Activated CD8-positive, alpha-beta T cell treated with anti-CD3 and anti-CD28 coated beads for 36 hours (primary cell): ENCODE results near the gene FRMD4A. TPM values are rescaled to one million over a fixed set of nuclear protein-coding genes. Genes with fewer than 3 reads are reported as not detected.

Experiments
- ATAC-seq: fragments of 200-7000 bp; cut with Tn5 transposase; one replicate; pipeline ENCODE4 v1.10.0; 2021; ENCODE audit warnings: mild to moderate bottlenecking, moderate library complexity
- CTCF ChIA-PET: fragments of 350-600 bp; sonication (Branson Sonifier 250); formaldehyde crosslinking; loops from one replicate; lab custom pipeline; 2021; ENCODE audit warnings: antibody characterized with exemption; lab: Charles Lee
- POLR2A ChIA-PET: fragments of 350-600 bp; sonication (Branson Sonifier 250); formaldehyde crosslinking; loops from one replicate; lab custom pipeline; 2021; ENCODE audit warnings: antibody characterized with exemption; lab: Charles Lee
- DNase-seq: peaks from one replicate; pipeline ENCODE4 v3.0.0-alpha.2; 2020
- H3K27ac Mint-ChIP-seq: one replicate; pipeline ENCODE4 v1.8.0; 2021; ENCODE audit warnings: mild to moderate bottlenecking, mixed read lengths
- H3K27me3 Mint-ChIP-seq: one replicate; pipeline ENCODE4 v1.8.0; 2021; ENCODE audit warnings: mixed read lengths
- H3K36me3 Mint-ChIP-seq: one replicate; pipeline ENCODE4 v1.8.0; 2021; ENCODE audit warnings: low read depth, mixed read lengths
- H3K4me1 Mint-ChIP-seq: one replicate; pipeline ENCODE4 v1.8.0; 2021; ENCODE audit warnings: low read depth, mixed read lengths
- H3K4me3 Mint-ChIP-seq: one replicate; pipeline ENCODE4 v1.8.0; 2021; ENCODE audit warnings: mild to moderate bottlenecking, moderate library complexity, mixed read lengths
- H3K9me3 Mint-ChIP-seq: one replicate; pipeline ENCODE4 v1.8.0; 2021; ENCODE audit warnings: mixed read lengths
- intact Hi-C: fragments of 100-400 bp; cut with micrococcal nuclease; formaldehyde crosslinking; loops from one replicate; pipeline ENCODE4 v1.10.0; 2022
- total RNA-seq, 2 experiments: library from RNA; stranded (reverse); gene quantifications; one replicate each; pipeline ENCODE4 v1.2.3, GENCODE V29; 2021
- TF ChIP-seq, protein P1 (sequence below): fragments of 200-600 bp; IDR thresholded peaks from one replicate; pipeline ENCODE4 v1.8.0; 2022; ENCODE audit warnings: antibody characterized with exemption, mild to moderate bottlenecking

FRMD4A gene
- total RNA-seq, 2 experiments from 2014 or later = 2.1 to 2.8 TPM

DNA sequence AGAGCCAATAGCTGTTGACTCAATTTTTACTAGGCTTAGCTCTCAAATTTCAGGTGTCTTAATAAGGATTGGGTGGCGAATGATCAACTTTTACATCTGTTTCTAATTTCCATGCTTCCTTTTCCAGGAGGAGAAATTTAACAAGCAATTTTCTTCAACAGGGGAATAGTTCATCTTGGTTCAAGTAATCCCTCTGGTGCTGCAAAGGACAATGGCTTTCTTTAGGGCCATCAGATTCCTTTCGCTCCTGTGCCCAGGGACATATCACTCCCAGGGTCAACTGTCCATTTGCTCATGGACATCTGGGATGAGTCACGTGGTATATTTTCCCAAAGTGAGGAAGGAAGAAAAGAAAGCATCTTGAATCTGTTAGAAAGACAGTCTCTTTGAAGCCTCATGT, 313.3 kb downstream of the FRMD4A start:
- H3K36me3 Mint-ChIP-seq = peaks cover 7% of the 10 kb centered on the region
- ChIA-PET POLR2A (interaction anchor here (0.6 to 1.1 kb wide), 2 partner anchors 10 to 236 kb away, joined by 3 read pairs; no protein-coding TSS in a partner anchor), CTCF (no interaction called here)
- TF ChIP-seq, protein P1, sequence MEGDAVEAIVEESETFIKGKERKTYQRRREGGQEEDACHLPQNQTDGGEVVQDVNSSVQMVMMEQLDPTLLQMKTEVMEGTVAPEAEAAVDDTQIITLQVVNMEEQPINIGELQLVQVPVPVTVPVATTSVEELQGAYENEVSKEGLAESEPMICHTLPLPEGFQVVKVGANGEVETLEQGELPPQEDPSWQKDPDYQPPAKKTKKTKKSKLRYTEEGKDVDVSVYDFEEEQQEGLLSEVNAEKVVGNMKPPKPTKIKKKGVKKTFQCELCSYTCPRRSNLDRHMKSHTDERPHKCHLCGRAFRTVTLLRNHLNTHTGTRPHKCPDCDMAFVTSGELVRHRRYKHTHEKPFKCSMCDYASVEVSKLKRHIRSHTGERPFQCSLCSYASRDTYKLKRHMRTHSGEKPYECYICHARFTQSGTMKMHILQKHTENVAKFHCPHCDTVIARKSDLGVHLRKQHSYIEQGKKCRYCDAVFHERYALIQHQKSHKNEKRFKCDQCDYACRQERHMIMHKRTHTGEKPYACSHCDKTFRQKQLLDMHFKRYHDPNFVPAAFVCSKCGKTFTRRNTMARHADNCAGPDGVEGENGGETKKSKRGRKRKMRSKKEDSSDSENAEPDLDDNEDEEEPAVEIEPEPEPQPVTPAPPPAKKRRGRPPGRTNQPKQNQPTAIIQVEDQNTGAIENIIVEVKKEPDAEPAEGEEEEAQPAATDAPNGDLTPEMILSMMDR = no peak
- no peak overlapping the region for H3K27ac Mint-ChIP-seq
- ATAC-seq (no peak), DNase-seq (no peak)
- peaks cover 1% of the 10 kb centered on the region for H3K27me3 Mint-ChIP-seq
- H3K4me1 Mint-ChIP-seq = peaks cover 11% of the 10 kb centered on the region
- no peak overlapping the region for H3K4me3 Mint-ChIP-seq
- peaks cover 10% of the 10 kb centered on the region for H3K9me3 Mint-ChIP-seq
- intact Hi-C loops = no loop called here

DNA sequence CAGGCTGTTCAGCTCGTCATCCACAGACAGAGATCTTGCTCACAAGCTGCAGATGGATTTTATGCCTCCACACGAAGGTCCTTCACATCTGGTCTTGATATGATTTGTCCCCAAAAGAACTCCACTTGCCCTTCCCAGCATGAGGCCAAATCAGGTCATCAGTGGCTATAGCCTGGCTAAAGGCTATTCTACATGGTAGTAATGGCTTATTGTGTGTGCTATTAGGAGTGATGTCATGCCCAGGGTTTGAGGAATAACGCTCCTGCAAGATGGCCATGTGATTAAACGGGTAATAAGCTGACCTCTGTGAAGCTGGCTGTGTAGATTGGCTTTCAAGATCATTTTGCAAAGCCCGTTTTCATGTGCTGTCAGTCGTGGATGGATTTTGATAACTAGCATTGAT, 313.8 kb downstream of the FRMD4A start:
- TF ChIP-seq, protein P1 = no peak
- ChIA-PET CTCF (no interaction called here), POLR2A (interaction anchor here (1.0 to 1.1 kb wide), 2 partner anchors 31 to 237 kb away, joined by 3 read pairs; no protein-coding TSS in a partner anchor)
- peaks cover 7% of the 10 kb centered on the region for H3K36me3 Mint-ChIP-seq
- H3K4me1 Mint-ChIP-seq = peaks cover 11% of the 10 kb centered on the region
- no peaks in the 10 kb centered on the region for H3K27me3 Mint-ChIP-seq
- ATAC-seq (no peak), DNase-seq (no peak)
- H3K4me3 Mint-ChIP-seq = no peak overlapping the region
- peaks cover 10% of the 10 kb centered on the region for H3K9me3 Mint-ChIP-seq
- H3K27ac Mint-ChIP-seq = no peak overlapping the region
- intact Hi-C loops = no loop called here

GRCh38 chr10:14016011-14016536, 314.6 kb downstream of the FRMD4A start:
- TF ChIP-seq, protein P1 = no peak
- peaks cover 11% of the 10 kb centered on the region for H3K4me1 Mint-ChIP-seq
- no peak for DNase-seq
- intact Hi-C loops = no loop called here
- H3K27me3 Mint-ChIP-seq = no peaks in the 10 kb centered on the region
- ChIA-PET POLR2A (interaction anchor here (0.6 to 1.0 kb wide), 3 partner anchors 8 to 32 kb away, joined by 3 to 4 read pairs (median 3); no protein-coding TSS in a partner anchor), CTCF (no interaction called here)
- H3K36me3 Mint-ChIP-seq = peaks cover 7% of the 10 kb centered on the region
- H3K4me3 Mint-ChIP-seq = no peak overlapping the region
- ATAC-seq = no peak
- peaks cover 10% of the 10 kb centered on the region for H3K9me3 Mint-ChIP-seq
- H3K27ac Mint-ChIP-seq = no peak overlapping the region

DNA sequence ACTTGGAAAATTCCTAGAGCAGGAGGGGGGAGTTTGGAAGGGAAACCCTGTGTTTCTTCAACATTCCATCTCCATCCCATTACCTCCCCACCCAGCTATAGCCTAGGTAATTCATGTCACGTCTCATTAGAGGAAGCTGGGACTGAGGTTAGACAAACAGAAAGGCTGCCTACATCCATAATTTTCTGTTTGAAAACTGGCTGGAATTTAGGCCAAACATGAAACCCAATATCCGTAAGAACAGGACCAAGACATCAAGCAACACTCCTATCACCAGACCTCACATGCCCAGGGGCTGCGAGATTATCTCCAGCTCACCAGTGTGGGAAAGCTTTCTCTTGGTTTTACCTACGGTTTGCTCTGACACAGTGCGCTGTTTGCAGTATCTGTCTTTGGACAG, 316.3 kb downstream of the FRMD4A start:
- DNase-seq (no peak), ATAC-seq (no peak)
- H3K27me3 Mint-ChIP-seq = no peaks in the 10 kb centered on the region
- peaks cover 7% of the 10 kb centered on the region for H3K36me3 Mint-ChIP-seq
- ChIA-PET CTCF (interaction anchor here (0.5 kb wide), 1 partner anchor 211 kb away, joined by 3 read pairs; no protein-coding TSS in a partner anchor), POLR2A (no interaction called here)
- H3K9me3 Mint-ChIP-seq = peaks cover 9% of the 10 kb centered on the region
- no peak overlapping the region for H3K4me3 Mint-ChIP-seq
- H3K27ac Mint-ChIP-seq = no peak overlapping the region
- TF ChIP-seq, protein P1 = no peak
- H3K4me1 Mint-ChIP-seq = peaks cover 20% of the 10 kb centered on the region
- intact Hi-C loops = no loop called here

DNA sequence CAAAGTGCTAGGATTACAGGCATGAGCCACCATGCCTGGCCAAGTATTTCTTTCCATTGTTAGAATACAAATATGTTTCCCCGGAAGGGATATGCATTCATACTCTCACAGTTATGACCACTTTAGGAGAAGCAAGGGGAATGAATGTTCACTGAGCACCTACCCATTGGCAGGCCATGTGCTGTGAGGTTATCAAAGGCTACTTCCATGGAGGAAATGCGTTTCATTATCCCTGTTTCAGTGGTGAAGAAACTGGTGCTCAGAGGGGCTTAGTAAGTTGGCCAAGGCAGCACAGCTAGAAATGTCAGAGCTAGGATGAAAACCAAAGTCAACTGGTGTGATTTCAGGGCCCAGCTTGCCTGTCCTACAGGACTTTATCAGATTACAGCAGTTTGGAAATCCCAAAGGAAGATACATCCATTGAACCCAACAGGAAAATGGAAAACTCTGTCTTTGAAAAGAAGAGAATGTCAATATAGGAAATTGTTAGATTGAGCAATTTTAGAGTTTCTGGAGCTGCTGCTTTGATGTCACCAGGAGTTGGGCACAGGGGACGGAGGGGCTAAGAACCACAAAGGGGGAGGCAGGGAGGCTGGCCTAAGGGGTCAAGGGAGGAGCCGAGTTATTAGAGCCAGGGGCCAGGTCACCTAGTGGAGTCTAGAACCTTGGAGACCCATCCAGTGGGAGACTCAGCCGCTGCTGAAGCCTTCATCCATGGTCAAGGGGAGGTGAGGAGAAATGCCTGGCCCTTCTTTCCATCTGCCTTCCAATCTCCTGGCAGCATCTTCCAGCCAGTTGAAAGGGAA, 319.8 kb downstream of the FRMD4A start:
- no peak for ATAC-seq
- Mint-ChIP-seq H3K27ac (no peak overlapping the region), H3K27me3 (no peaks in the 10 kb centered on the region), H3K4me3 (no peak overlapping the region), H3K4me1 (peaks cover 35% of the 10 kb centered on the region), H3K9me3 (no peaks in the 10 kb centered on the region), H3K36me3 (no peaks in the 10 kb centered on the region)
- TF ChIP-seq, protein P1 = no peak
- intact Hi-C loops = no loop called here
- ChIA-PET CTCF (interaction anchor here (1.2 kb wide), 1 partner anchor 41 kb away, joined by 3 read pairs; no protein-coding TSS in a partner anchor), POLR2A (no interaction called here)
- no peak for DNase-seq
